Lung (tissue), 12 donors: ENCODE data around the gene CDV3. TPM values are rescaled to one million over a fixed set of nuclear protein-coding genes. Genes with fewer than 3 reads are reported as not detected.

Experiments
- ATAC-seq: fragments of 200-7000 bp; cut with Tn5 transposase; one replicate; pipeline ENCODE4 v1.9.1; 2020; ENCODE audit warnings: moderate number of reproducible peaks; ENCODE audit not compliant: insufficient read depth, low FRiP score
- DNase-seq, 3 donors: peaks; one replicate each; pipeline ENCODE4 v3.0.0-alpha.2; 2013 to 2017
- H3K27ac ChIP-seq, 2 donors: one replicate each; pipeline ENCODE4 v1.5.1; 2013; ENCODE audit warnings: mild to moderate bottlenecking in 2 of 2, moderate library complexity in 2 of 2, control low read depth in 1 of 2, inconsistent platforms in 1 of 2, low read depth in 1 of 2, low read length in 1 of 2
- H3K27me3 ChIP-seq, 3 donors: one replicate each; pipeline ENCODE4 v1.5.1; 2013; ENCODE audit warnings: low read length in 2 of 3; ENCODE audit not compliant: control insufficient read depth in 3 of 3, insufficient read depth in 3 of 3
- H3K36me3 ChIP-seq, 4 donors: one replicate each; pipeline ENCODE4 v1.5.1; 2013; ENCODE audit warnings: low read length in 4 of 4, mild to moderate bottlenecking in 1 of 4, moderate library complexity in 1 of 4; ENCODE audit not compliant: control insufficient read depth in 4 of 4, insufficient read depth in 4 of 4
- H3K4me1 ChIP-seq, 5 donors: one replicate each; pipeline ENCODE4 v1.5.1; 2013; ENCODE audit warnings: low read length in 5 of 5, mild to moderate bottlenecking in 2 of 5, moderate library complexity in 1 of 5; ENCODE audit not compliant: control insufficient read depth in 5 of 5, insufficient read depth in 5 of 5
- H3K4me3 ChIP-seq: one replicate; pipeline ENCODE4 v1.5.1; 2013; ENCODE audit warnings: mild to moderate bottlenecking, control low read depth, moderate library complexity
- H3K9ac ChIP-seq, 2 donors: one replicate each; pipeline ENCODE4 v1.5.1; 2013; ENCODE audit warnings: low read length in 2 of 2, control low read depth in 1 of 2; ENCODE audit not compliant: insufficient read depth in 1 of 2
- H3K9me3 ChIP-seq, 4 donors: one replicate each; pipeline ENCODE4 v1.5.1; 2013; ENCODE audit warnings: low read length in 3 of 4, mild to moderate bottlenecking in 1 of 4, moderate library complexity in 1 of 4; ENCODE audit not compliant: control insufficient read depth in 4 of 4, insufficient read depth in 3 of 4
- CTCF ChIP-seq: IDR thresholded peaks from 2 replicates; pipeline ENCODE4 v1.5.1; 2012; ENCODE audit warnings: mild to moderate bottlenecking; ENCODE audit errors: control extremely low read depth, extremely low read depth
- WGBS, 2 donors: extraction: QIAGEN DNeasy Blood & Tissue Kit; methylation state at CpG; one replicate each; pipeline ENCODE4 v1.1.7; 2013; 5-methylcytosine and 5-hydroxymethylcytosine counted together
- polyA plus RNA-seq, 2 donors: library from polyadenylated mRNA; stranded (reverse); fragments of 200-250 nt; gene quantifications; one replicate each; pipeline ENCODE4 v1.2.1, GENCODE V29; 2013
- total RNA-seq, 2 donors: library from RNA; depleted of rRNA in 1 of 2; stranded (reverse); fragments of >200 nt in 1 of 2; gene quantifications; one replicate each; pipeline ENCODE4 v1.2.1, GENCODE V29; 2014 to 2021
- donor health status: control.
- donor health status: control.
- donor health status: Bipolar disorder and iron deficiency.
- donor health status: healthy.
- donor health status: DM: yes; HTN: yes; CAD: no.

The CDV3 gene
- total and polyA plus RNA-seq, 4 donors: 50.5 to 138 (median 104) TPM

- no peak overlapping the region for H3K27ac ChIP-seq
- H3K9me3 ChIP-seq: no peaks in the 10 kb centered on the region
- H3K4me3 ChIP-seq: no peak overlapping the region
- no peaks in the 10 kb centered on the region for H3K27me3 ChIP-seq
- no peak for ATAC-seq
- H3K9ac ChIP-seq: no peak overlapping the region
- no peak for DNase-seq
- TF ChIP-seq CTCF: no peak
- WGBS, 2 donors: 72 to 88% methylated on average over 4 of the region's 4 CpGs
- H3K4me1 ChIP-seq: peaks cover 0 to 9% (median 0%) of the 10 kb centered on the region in 5 donors
- H3K36me3 ChIP-seq: peaks cover 19 to 44% (median 31%) of the 10 kb centered on the region in 4 donors
Observed at GRCh38 chr3:133588035-133588434, 14.5 kb downstream of the CDV3 start.

GRCh38 chr3:133588784-133589465, 15.4 kb downstream of the CDV3 start:
- H3K9ac ChIP-seq: no peak overlapping the region
- WGBS, 2 donors: 63 to 67% methylated on average over 2 of the region's 2 CpGs
- H3K4me1 ChIP-seq: peaks cover 0 to 9% (median 0%) of the 10 kb centered on the region in 5 donors
- H3K9me3 ChIP-seq: no peaks in the 10 kb centered on the region
- no peak for TF ChIP-seq CTCF
- no peak for DNase-seq
- ATAC-seq: no peak
- peaks cover 14 to 39% (median 29%) of the 10 kb centered on the region in 4 donors for H3K36me3 ChIP-seq
- no peak overlapping the region for H3K27ac ChIP-seq
- no peak overlapping the region for H3K4me3 ChIP-seq
- H3K27me3 ChIP-seq: no peaks in the 10 kb centered on the region

- H3K4me3 ChIP-seq: no peak overlapping the region
- peaks cover 14 to 36% (median 27%) of the 10 kb centered on the region in 4 donors for H3K36me3 ChIP-seq
- TF ChIP-seq CTCF: no peak
- peaks cover 0 to 9% (median 0%) of the 10 kb centered on the region in 5 donors for H3K4me1 ChIP-seq
- no peaks in the 10 kb centered on the region for H3K27me3 ChIP-seq
- ATAC-seq (no peak), DNase-seq (no peak)
- no peaks in the 10 kb centered on the region for H3K9me3 ChIP-seq
- 87 to 88% methylated on average over 8 of the region's 8 CpGs for WGBS, 2 donors
- no peak overlapping the region for H3K27ac ChIP-seq
- H3K9ac ChIP-seq: no peak overlapping the region
Observed at GRCh38 chr3:133589503-133589902, 16.0 kb downstream of the CDV3 start.

- Histone ChIP-seq H3K4me1 (peaks cover 0 to 9% (median 0%) of the 10 kb centered on the region in 5 donors), H3K9me3 (no peaks in the 10 kb centered on the region), H3K9ac (no peak overlapping the region), H3K27me3 (no peaks in the 10 kb centered on the region), H3K36me3 (peaks cover 8 to 29% (median 20%) of the 10 kb centered on the region in 4 donors), H3K4me3 (no peak overlapping the region), H3K27ac (no peak overlapping the region)
- TF ChIP-seq CTCF: no peak
- DNase-seq (no peak), ATAC-seq (peak; percentile 35)
- 90 to 93% methylated on average over 3 of the region's 3 CpGs for WGBS, 2 donors
Observed at GRCh38 chr3:133591271-133591742, 17.8 kb downstream of the CDV3 start.
